GM10266 (cell line): ENCODE data around the gene HAS3.
"Not testable (repeated sequence)": the region's sequence is repeated elsewhere in the genome, so short reads cannot be mapped to it uniquely, and the experiment has no call there.

Source experiments
- DNase-seq: peaks from one replicate; pipeline ENCODE4 v3.0.0; 2012; ENCODE audit errors: extremely low spot score
- CTCF ChIP-seq: IDR thresholded peaks from 2 replicates; pipeline ENCODE4 v1.5.1; 2012; ENCODE audit warnings: mild to moderate bottlenecking, low read depth; ENCODE audit not compliant: control insufficient read depth, insufficient read depth; ENCODE audit errors: missing control alignments

Gene HAS3

DNA sequence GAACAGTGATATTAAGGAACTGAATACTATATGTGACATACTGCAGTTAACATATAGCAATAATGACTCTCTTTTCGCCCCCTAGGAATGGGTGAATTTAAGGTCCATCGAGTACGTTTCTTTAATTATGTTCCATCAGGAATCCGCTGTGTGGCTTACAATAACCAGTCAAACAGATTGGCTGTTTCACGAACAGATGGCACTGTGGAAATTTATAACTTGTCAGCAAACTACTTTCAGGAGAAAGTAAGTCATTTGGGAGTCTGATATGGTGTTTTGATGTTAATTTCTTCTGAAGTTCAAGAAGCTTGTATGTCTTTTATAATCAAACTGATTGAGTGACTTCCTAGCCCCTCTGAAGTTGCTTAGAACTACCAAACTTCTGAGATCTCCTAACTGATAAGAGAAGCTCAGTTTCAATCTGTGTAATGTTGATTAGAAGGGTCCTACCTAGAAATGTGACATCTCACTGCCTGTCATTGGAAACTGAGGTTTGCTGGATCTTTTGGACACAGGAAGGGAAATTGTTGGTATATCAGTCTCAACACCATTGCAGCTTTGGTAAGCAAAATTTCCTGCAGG lies 28.0 kb downstream of the HAS3 start:
- TF ChIP-seq CTCF, result no peak
- no peak for DNase-seq

DNA sequence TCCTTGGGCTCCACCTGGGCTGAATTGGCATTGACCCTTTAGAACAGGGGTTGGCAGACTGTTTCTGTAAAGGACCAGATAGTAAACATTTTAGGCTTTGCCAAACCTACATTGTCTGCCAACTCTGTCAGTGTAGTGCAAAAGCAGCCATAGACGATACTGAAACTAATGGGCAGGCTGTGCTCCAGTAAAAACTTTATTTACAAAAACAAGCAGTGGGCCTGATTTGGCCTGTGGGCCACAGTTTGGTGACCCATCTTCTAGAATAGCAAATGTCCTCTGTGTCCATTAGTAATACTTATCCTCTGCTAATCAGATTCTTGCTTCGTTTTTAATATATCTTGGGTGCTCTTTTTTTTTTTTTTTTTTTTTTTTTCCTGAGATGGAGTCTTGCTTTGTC lies 33.2 kb downstream of the HAS3 start:
- DNase-seq, result no peak
- TF ChIP-seq CTCF, result no peak

DNA sequence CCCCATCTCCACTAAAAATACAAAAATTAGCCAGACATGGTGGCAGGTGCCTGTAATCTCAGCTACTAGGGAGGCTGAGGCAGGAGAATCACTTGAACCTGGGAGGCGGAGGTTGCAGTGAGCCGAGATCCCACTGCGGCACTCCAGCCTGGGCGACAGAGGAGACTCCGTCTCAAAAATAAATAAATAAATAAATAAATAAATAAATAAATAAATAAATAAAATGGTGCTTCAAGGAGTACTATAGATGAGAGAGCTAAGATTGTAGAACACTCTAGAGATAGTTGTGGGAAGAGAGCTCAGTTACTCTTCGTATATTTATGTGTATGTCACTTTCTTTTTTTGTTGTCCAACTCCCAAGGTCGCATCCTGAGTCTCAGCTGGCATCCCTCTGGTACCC lies 34.0 kb downstream of the HAS3 start:
- DNase-seq, result not testable (repeated sequence)

- TF ChIP-seq CTCF, result no peak
- DNase-seq, result no peak
These were observed 35.6 kb downstream of the HAS3 start for GRCh38 chr16:69141014-69141413.

DNA sequence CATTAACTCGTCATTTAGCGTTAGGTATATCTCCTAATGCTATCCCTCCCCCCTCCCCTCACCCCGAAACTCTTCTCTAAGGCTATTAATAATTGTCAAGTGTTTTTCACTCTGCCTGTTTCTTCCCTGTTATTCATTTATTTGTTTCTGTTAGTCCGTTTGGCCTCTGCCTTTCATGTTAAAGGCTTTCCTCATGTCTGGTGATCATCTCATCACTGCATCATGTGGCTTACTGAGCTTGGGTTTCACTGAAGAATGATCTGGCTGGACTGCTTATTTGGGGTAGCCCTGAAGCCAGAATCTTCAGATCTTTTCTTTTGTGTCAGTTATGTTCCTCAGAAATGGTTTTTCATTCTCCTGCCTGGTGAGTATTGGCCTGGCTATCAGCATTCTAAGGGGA lies 36.5 kb downstream of the HAS3 start:
- no peak for TF ChIP-seq CTCF

DNA sequence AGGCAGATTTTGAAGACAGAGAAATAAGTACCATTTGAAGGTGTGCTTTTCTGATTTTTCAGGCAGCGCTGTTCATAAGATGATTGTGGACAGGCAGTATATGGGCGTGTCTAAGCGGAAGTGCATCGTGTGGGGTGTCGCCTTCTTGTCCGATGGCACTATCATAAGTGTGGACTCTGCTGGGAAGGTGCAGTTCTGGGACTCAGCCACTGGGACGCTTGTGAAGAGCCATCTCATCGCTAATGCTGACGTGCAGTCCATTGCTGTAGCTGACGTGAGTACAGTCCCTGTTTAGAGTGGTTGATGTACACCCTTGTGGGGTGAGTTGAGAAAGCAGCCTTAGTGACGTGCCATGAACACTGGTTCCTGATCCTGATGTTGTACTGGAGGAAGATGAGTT lies 37.7 kb downstream of the HAS3 start:
- TF ChIP-seq CTCF, result no peak
- no peak for DNase-seq

More for the DNA sequence above, 36.5 kb downstream of the HAS3 start:
- DNase-seq, result no peak

GRCh38 chr16:69145658-69146057 lies 40.2 kb downstream of the HAS3 start:
- DNase-seq, result no peak
- TF ChIP-seq CTCF, result no peak

DNA sequence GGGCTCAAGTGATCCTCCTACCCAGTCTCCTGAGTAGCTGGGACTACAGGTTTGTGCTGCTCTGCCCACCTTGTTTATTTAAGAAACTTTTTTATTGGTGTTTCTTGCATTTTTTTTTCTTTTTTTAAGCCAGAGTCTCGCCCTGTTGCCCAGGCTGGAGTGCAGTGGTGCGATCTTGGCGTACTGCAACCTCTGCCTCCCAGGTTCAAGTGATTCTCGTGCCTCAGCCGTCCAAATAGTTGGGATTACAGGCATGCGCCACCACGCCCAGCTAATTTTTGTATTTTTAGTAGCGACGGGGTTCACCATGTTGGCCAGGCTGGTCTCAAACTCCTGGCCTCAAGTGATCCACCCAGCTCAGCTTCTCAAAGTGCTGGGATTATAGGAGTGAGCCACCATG lies 44.2 kb downstream of the HAS3 start:
- not testable (repeated sequence) for DNase-seq
